GM19438 (cell line): Measurements from ENCODE around the gene AIF1L.

Source experiments
- ATAC-seq: cut with Tn5 transposase; IDR thresholded peaks from one replicate; pipeline ENCODE4 v1.9.1; 2021; ENCODE audit warnings: low read depth; ENCODE audit not compliant: unreplicated experiment

Gene AIF1L

DNA sequence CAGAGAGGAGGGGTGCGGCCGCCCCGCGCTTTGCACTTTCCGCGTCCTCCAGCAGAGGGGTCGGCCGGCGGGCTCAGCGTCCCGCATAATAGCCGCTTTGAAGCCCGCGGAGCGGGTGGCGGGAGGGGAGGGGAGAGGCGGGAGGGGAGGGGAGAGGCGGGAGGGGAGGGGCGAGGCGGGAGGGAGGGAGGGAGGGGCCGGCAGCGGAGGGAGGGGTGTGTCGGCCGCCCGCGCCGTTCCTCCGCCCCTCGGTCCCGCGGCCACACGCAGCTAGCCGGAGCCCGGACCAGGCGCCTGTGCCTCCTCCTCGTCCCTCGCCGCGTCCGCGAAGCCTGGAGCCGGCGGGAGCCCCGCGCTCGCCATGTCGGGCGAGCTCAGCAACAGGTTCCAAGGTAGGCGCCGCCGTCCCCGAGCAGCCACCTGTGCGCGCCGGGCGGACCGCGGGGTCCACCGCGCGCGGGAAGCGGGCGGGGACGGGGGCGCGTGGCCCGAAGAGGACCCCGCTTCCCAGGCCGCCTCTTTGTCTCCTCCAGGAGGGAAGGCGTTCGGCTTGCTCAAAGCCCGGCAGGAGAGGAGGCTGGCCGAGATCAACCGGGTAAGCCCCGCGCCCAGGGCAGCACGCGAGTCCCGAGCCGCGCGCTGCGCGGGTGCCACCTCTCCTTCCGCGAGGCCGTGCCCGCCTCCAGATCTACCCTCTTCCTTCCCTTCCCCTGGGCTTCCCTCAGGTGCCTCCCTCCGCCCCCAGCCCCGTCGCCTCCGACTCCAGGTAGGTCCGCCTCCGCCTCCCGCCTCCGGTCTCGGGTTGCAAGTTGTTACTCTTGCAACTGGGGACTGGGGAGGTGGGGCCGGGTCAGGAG, at the start of gene AIF1L:
Gene AIF1L, plus strand, starts transcription at position 263 of the 857 bp plus-strand sequence. Its CDS starts 99 bp downstream, at position 362.
- no peak for ATAC-seq

DNA sequence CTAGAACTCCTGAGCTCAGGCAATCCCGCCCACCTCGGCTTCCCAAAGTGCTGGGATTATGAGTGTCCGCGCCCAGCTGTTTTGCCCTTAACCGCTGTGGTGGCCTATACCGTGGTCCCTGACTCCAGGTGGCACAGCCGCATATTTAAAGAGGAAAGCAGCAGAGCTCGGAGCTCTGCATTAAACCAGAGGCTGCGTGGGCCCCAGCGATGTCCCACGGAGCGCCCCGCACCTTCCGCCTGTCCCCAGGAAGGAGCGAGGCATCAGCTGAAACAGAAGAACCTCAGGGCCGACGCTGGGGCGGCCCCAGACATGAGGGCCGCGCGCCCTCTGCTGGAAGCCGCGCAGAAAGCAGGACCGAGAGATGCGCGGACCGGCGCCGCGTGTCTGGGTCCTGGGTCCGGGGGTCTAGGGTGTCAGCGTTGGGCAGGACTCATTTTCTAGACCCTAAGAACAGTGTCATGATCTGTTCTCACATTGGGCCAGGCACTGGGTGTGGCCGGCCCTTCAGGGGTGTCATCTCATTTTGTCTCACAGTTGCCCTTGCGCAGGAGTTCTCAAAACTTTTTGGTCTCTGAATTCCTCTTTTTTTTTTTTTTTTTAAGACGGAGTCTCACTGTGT, 49.6 kb upstream of the AIF1L start:
- no peak for ATAC-seq

DNA sequence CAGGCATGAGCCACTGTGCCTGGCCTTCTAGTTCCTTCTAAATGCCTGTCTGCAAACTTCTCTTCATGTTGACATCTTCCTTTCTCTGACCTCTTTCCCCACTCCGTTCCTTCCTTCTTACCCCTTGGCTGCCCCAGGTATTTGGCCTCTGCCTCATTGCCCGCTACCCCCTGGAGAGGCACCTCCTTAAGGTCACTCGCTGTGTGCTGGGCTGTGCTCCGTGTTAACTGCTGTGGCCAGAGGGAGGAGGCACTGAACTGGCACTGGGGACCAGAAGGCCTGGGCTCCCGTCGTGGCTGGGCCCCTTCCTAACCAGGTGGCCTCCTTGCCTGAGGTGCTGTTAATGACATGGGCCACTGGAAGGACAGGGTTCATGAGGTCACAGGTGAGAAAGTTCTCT, 48.0 kb upstream of the AIF1L start:
- no peak for ATAC-seq

DNA sequence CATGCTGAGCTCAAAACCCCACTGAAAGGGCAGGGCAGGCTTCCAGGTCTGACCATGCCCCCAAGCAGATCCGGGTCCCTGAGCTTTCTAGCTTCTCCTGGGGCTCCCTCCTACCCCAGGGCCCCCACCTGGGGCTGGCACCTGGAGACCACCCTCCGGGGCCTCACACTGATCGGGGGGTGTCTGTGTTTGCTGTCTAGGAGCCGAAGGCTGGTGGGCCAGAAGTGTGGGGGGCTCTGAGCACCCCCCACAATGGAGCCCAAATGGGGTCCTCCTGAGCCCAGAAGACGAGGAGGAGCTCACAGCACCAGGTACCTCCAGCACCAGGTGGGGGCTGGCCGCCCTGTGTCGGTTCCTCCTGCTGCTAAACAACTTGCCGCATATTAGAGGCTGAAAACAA, 47.5 kb upstream of the AIF1L start:
- no peak for ATAC-seq

DNA sequence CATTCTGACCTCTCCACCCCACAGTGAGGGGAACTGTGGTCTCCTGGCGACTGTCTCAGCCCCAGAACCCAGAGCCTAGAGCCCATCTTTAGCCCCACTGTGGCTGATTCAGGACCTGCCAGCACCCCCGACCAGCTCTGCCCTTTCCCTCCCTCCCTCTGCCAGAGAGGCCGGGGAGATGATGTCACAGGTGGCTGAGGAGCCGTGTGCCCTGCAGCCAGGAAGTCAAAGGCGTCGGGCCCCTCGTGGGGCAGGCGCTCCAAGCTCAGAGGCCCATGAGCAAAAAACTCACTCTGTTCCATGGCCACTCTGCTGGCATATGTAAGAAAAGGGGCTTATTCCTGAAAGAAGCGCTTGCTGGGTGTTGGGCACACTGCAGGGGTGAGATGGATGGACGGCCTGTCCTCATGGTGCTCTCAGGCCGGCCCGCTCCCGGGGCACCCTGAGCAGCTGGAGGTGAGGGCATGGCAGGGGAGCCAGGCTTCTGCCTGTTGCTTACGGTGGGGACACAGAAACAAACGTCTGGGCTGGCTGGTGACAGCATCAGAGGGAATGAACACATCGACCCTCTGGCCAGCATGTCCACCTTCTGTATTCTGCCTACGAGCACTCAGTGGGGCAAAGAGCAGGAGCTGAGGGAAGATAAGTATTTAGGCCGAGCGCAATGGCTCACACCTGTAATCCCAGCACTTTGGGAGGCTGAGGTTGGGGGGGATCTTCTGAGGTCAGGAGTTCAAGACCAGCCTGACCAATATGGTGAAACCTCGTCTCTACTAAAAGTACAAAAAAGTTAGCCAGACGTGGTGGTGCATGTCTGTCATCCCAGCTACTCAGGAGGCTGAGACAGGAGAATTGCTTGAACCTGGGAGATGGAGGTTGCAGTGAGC, 46.3 kb upstream of the AIF1L start:
- ATAC-seq, result no peak

DNA sequence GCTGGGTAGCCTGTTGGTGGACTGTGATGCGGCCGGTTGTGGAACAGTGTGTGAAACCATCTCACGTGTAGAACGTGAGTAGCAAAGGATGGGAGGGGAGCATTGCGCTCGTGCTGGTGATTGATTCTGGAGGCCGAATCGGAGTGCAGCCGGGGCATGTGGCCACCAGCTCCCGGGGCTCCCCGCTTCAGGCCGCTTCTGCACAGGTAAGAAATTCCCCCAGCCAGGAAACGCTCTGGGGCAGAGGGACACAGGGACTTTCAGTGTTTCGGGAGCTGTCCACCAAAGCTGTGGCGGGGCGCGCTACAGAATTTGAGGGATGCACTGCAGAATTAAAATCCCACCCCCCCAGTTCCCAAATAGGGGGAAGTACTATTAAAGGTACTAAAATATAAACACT, 45.5 kb upstream of the AIF1L start:
- ATAC-seq, result no peak

DNA sequence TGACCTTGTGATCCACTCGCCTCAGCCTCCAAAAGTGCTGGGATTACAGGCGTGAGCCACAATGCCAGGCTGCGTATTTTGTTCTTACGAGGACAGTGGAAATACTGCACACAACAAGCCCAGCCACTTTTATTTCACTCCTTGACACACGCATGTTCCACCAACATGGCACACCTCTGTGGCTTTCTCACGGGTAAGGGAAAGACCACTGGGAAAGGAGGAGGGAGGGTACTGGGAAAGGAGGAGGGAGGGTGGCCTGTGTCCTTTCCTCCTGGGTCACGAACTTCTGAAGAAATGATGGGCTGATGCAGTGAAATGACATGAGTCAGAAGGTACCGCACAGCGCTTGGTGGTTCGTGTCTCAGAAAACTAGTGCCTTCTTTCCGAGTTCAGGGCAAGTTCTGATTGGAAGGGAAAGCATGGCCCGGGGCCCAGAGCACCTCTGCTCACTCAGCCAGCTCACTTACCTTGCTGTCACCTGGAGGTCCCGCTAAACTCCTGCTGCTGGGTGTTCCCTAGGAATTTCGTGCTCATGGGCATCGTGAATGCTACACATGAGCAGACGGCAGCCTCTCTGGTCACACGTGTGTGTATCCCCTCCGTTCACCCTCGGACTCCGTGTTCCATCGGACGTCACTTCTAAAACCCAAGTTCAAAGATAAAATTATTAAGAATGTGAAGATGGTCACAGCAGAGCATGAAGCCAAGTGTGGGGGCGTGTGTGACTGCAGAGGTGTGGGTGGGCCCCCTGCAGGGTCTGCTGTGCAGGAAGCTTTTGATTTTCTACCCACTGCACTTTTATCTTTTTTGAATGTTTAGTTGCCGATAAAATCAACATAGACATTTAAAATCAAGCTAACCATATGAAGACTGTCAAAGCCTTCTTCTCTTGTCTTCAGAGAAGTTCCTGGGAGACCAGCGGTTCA, 44.5 kb upstream of the AIF1L start:
- no peak for ATAC-seq

DNA sequence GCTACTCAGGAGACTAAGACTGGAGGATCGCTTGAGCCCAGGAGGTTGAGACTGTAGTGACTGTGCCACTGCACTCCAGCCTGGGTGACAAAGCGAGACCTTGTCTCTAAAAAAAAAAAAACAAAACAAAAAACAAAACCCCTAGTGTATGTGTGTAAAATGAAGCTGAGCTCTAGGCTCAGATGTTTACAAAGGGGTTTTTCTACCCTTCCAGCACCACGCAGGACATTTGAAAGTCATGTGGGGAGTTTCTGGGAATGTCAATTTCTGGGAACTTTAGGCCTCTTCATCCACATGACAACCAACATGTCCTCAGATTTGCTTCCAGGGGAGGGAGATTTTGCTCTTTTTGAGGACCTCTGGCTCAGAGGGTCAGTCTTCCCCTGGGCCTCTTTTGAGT, 42.4 kb upstream of the AIF1L start:
- no peak for ATAC-seq

DNA sequence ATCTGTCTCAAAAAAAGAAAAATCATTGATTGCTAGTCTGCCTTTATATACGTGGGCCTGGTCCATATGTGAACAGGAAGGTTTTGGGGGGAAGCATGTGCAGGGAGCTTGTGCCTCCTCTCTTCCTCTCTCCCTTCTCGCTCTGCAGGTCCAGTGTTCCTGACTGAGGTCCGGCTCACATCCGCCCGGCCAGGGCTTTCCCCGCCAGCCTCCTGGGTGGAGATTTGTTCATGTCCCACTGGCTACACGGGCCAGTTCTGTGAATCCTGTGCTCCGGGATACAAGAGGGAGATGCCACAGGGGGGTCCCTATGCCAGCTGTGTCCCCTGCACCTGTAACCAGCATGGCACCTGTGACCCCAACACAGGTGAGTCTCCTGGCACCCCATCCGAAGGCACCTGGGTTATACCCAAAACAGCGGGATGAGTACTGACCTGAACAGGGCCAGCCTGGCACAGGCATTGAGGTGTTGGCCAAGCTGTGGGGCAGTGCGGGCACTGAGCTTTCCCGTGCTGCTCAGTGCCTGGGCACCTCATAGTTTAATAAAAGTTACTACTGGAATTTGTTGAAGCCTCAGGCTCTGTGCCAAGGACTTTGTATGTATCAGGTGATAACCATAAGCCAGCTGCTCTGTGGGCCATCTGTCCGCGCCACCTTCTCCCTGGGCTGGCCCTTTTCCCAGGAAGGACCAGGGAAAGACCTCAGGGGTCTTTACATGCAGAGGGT, 39.4 kb upstream of the AIF1L start:
- ATAC-seq, result no peak

DNA sequence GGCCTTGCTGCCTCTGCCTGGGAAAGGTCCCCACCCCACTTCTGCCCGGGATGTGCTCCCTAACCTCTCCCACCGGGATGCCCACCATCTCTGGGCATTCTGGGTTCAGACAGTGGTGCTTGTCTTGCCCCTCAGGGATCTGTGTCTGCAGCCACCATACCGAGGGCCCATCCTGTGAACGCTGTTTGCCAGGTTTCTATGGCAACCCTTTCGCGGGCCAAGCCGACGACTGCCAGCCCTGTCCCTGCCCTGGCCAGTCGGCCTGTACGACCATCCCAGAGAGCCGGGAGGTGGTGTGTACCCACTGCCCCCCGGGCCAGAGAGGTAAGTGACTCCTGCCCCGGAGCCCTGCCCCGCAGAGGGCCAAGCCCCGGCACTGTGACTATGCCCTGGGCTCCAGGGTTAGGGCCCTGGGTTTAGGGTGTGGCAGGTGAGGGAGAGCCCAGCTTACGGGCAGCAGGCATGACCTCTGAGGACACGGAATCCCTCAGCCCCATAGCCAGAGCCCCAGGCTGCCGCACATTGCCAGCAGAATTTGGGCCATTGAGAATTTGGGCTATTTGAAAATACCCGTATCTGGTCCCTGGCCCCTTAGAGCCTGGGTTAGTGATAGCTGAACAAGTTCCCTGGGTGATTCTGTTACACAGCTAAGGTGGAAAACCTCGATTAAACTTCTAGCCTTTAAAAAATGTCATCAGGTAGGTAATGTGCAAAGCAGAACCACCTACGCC, 35.3 kb upstream of the AIF1L start:
- no peak for ATAC-seq

DNA sequence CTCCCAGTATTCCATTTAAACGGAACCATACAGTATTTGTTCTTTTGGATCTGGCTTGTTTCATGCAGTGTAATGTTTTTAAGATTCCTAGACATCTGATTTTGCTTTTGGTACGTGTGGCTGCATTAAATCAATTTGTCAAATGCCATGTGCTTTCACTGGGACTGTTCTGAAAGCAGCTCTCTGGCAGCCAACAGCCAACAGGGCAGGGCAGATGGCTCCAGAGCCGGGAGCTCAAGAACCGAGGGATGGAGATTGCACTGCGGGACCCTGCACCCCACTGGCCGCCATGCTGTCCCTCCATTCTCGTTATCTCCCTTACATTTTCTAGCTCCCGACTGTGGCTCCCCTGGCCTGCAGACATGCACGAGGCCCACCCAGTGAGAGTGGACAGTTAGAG, 33.4 kb upstream of the AIF1L start:
- ATAC-seq, result no peak

DNA sequence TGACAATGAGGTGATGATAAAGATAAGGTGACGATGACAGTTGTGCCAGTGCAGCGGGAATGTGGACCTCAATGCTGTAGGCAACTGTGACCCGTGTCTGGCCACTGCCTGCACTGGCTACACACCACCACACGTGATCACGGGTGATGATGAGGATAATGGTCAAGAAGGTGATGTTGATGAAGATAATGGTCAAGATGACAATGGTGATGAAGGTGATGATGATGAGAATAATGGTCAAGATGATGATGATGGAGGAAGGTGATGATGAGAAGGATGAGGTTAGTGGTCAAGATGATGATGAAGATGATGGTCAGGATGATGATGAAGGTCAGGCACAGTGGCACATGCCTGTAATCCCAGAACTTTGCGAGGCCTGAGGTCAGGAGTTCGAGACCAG, 30.7 kb upstream of the AIF1L start:
- no peak for ATAC-seq

DNA sequence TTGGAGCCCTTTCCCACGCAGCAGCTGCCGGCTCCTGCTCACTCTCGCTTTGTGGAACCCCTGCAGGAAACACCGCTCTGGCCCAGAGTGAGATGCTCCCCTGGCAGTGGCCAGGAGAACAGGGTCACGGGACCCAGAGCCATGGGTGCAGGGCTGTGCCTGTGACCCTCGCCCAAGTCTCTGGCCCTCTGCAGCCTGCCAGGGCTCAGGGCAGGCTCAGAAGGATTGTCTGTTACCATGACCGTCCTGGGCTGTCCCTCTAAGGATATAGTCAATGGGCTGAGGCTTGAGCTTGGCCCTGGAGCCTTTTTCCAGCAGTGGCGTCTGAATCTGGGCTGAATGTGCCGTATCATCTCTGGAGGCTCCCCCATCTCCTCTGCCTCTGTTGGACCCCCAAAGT, 28.7 kb upstream of the AIF1L start:
- no peak for ATAC-seq

DNA sequence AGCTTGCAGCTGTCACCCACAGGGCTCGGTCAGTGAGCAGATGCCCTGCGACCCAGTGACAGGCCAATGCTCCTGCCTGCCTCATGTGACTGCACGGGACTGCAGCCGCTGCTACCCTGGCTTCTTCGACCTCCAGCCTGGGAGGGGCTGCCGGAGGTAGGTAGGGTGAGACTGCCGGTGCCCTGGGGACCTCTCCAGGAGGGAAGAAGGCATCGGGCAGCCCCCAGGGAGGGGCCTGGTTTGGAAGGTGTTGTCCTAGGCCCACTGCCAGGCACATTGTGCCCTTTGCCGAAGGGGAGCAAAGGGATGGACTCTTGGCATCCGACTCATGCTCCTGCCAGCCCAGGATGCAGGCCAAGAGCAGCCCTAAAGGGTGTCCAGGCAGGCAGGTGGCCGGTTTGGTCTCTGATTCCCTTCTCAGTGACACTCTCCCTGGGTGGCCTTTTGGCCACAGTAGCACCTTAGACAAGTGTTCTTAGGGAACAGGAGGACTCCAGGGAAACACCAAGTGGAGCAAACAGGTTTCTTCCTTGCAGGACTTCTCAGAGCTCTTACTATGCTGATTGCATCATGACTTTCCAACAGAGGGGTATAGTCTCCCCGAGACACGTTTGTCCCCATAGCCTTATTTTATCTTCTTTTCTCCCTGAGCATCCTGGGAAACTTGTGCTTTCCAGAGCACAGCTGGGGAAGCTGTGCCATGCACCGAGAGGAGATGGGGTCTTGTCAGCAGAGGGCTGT, 28.1 kb upstream of the AIF1L start:
- ATAC-seq, result no peak

DNA sequence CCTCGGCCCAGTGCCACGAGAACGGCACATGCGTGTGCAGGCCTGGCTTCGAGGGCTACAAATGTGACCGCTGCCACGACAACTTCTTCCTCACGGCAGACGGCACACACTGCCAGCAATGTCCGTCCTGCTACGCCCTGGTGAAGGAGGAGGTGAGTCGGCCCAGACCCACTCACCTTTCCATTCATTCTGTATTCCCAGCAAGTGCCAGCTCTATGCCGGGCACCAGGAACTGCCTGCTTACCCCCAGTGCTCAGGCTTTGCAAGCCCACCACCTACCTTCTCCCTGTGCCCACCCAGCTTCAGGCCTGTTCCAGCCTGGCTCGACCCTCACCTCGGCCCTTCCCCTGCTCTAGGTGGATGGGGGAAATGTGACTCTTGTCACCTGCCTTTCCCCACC, 26.6 kb upstream of the AIF1L start:
- no peak for ATAC-seq

DNA sequence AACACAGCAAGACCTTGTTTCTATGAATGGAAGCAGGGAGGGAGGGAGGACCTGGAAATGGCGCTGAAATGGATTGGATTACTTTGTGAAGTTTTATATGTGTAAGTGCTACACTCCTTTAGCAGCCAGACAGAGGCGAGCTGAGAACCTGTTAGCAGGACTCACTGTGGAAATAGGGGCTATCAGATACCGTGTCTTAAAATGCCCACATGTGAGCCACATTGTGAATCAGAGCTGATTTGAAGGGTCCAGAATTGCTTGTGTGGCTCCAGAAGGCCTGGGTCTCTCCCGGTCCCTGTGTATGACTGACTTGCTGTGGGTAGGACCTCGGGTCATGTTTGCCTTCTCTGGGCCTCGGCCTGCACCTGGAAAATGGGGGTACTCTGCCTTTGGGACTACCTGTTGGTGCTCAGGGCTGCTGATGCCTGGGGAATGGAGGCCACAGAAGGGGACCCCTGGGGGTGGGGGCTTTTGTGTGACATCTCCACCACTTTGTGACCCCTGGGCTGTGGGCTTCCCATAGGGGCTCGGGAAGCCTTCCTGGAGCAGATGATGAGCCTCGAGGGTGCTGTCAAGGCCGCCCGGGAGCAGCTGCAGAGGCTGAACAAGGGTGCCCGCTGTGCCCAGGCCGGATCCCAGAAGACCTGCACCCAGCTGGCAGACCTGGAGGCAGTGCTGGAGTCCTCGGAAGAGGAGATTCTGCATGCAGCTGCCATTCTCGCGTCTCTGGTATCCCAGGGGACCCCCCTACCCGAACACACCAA, 24.0 kb upstream of the AIF1L start:
- no peak for ATAC-seq

DNA sequence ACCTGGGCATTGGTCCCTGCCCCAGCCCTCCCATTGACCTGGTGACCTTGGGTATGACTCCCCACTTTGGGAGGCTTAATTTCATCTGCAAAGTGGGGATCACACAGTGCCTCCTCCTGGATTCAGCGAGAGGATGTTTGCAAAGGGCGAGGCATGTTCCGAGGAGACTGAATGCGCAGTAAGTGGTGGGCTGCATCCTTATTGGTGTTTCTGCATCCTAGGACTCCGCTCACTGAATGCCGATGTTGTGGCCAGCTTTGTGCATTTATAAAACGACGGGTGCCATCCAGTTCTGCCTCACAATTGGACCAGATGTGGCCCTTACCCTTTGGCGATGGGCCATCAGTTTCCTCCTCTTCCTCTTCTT, 23.5 kb upstream of the AIF1L start:
- no peak for ATAC-seq
